ENCODE measurements around the gene NCAM2.
A peak's percentile ranks its signal among the peaks of the same experiment; 100 is the strongest.

NCAM2 gene

GRCh38 chr21:21084179-21084578 is 86.0 kb downstream of the NCAM2 start:
- no peak overlapping the region for H3K4me2 ChIP-seq (ENCODE audit: low read length)
- no peaks in the 10 kb centered on the region for H3K4me1 ChIP-seq (ENCODE audit: control insufficient read depth, low read depth, low read length)
- H3K23ac ChIP-seq (ENCODE audit: low read length), result no peak overlapping the region
- no peak overlapping the region for H4K8ac ChIP-seq (ENCODE audit: low read depth, low read length)
- no peaks in the 10 kb centered on the region for H3K79me1 ChIP-seq (ENCODE audit: low read length)
- no peak overlapping the region for H4K5ac ChIP-seq (ENCODE audit: low read length)
- H2BK120ac ChIP-seq (ENCODE audit: low read depth, low read length), result no peak overlapping the region
- no peak overlapping the region for H2BK5ac ChIP-seq (ENCODE audit: low read length)
- H3K79me2 ChIP-seq (ENCODE audit: control insufficient read depth, insufficient read depth, low read length), result no peaks in the 10 kb centered on the region
- no peak overlapping the region for H2AK5ac ChIP-seq (ENCODE audit: low read length)
- H3K56ac ChIP-seq (ENCODE audit: low read length), result no peak overlapping the region
- no peak overlapping the region for H3K4me3 ChIP-seq (ENCODE audit: low read length)
- H3K18ac ChIP-seq (ENCODE audit: low read length), result no peak overlapping the region
- H2BK15ac ChIP-seq (replicated peaks; ENCODE audit: low read depth), result no peak overlapping the region
- WGBS (ENCODE audit: extremely low coverage, insufficient coverage, low lambda C conversion rate), result no CpG with 5 or more reads among the region's 1 CpG
- no peaks in the 10 kb centered on the region for H3K27me3 ChIP-seq (ENCODE audit: insufficient read depth, low read length, poor library complexity)
- DNase-seq, result no peak
- H3K4ac ChIP-seq (ENCODE audit: low read depth, low read length), result no peak overlapping the region
- H3K27ac ChIP-seq (ENCODE audit: low read depth, low read length), result no peak overlapping the region
- H3K9ac ChIP-seq (ENCODE audit: low read length), result no peak overlapping the region
- H3K36me3 ChIP-seq (ENCODE audit: control insufficient read depth, insufficient read depth, low read length), result no peaks in the 10 kb centered on the region

- no peak overlapping the region for H3K27ac ChIP-seq (ENCODE audit: low read depth, low read length)
- H3K79me1 ChIP-seq (ENCODE audit: low read length), result no peaks in the 10 kb centered on the region
- H3K4ac ChIP-seq (ENCODE audit: low read depth, low read length), result no peak overlapping the region
- DNase-seq, result no peak
- no peak overlapping the region for H3K4me2 ChIP-seq (ENCODE audit: low read length)
- no peaks in the 10 kb centered on the region for H3K27me3 ChIP-seq (ENCODE audit: insufficient read depth, low read length, poor library complexity)
- no peaks in the 10 kb centered on the region for H3K4me1 ChIP-seq (ENCODE audit: control insufficient read depth, low read depth, low read length)
- no peak overlapping the region for H4K5ac ChIP-seq (ENCODE audit: low read length)
- H3K9ac ChIP-seq (ENCODE audit: low read length), result no peak overlapping the region
- H3K36me3 ChIP-seq (ENCODE audit: control insufficient read depth, insufficient read depth, low read length), result no peaks in the 10 kb centered on the region
- no peak overlapping the region for H2AK5ac ChIP-seq (ENCODE audit: low read length)
- no peaks in the 10 kb centered on the region for H3K79me2 ChIP-seq (ENCODE audit: control insufficient read depth, insufficient read depth, low read length)
- no peak overlapping the region for H2BK120ac ChIP-seq (ENCODE audit: low read depth, low read length)
- H3K23ac ChIP-seq (ENCODE audit: low read length), result no peak overlapping the region
- no peak overlapping the region for H4K8ac ChIP-seq (ENCODE audit: low read depth, low read length)
- no CpG with 5 or more reads among the region's 3 CpGs for WGBS (ENCODE audit: extremely low coverage, insufficient coverage, low lambda C conversion rate)
- H3K56ac ChIP-seq (ENCODE audit: low read length), result no peak overlapping the region
- H2BK5ac ChIP-seq (ENCODE audit: low read length), result no peak overlapping the region
- H3K4me3 ChIP-seq (ENCODE audit: low read length), result no peak overlapping the region
- H2BK15ac ChIP-seq (replicated peaks; ENCODE audit: low read depth), result no peak overlapping the region
- H3K18ac ChIP-seq (ENCODE audit: low read length), result no peak overlapping the region
Observed at GRCh38 chr21:21085206-21085605, 87.0 kb downstream of the NCAM2 start.

- Histone ChIP-seq H3K27ac (ENCODE audit: low read depth, low read length) (no peak overlapping the region), H3K56ac (ENCODE audit: low read length) (no peak overlapping the region), H2BK5ac (ENCODE audit: low read length) (no peak overlapping the region), H4K5ac (ENCODE audit: low read length) (no peak overlapping the region), H3K9ac (ENCODE audit: low read length) (no peak overlapping the region), H3K18ac (ENCODE audit: low read length) (no peak overlapping the region), H2BK15ac (replicated peaks; ENCODE audit: low read depth) (no peak overlapping the region), H3K79me1 (ENCODE audit: low read length) (no peaks in the 10 kb centered on the region), H4K8ac (ENCODE audit: low read depth, low read length) (no peak overlapping the region), H2AK5ac (ENCODE audit: low read length) (no peak overlapping the region), H3K4me3 (ENCODE audit: low read length) (no peak overlapping the region), H3K79me2 (ENCODE audit: control insufficient read depth, insufficient read depth, low read length) (no peaks in the 10 kb centered on the region), H3K4me1 (ENCODE audit: control insufficient read depth, low read depth, low read length) (no peaks in the 10 kb centered on the region), H3K36me3 (ENCODE audit: control insufficient read depth, insufficient read depth, low read length) (no peaks in the 10 kb centered on the region), H3K23ac (ENCODE audit: low read length) (no peak overlapping the region), H3K4me2 (ENCODE audit: low read length) (no peak overlapping the region), H2BK120ac (ENCODE audit: low read depth, low read length) (no peak overlapping the region), H3K27me3 (ENCODE audit: insufficient read depth, low read length, poor library complexity) (no peaks in the 10 kb centered on the region), H3K4ac (ENCODE audit: low read depth, low read length) (no peak overlapping the region)
- no CpG with 5 or more reads among the region's 5 CpGs for whole genome bisulfite sequencing (ENCODE audit: extremely low coverage, insufficient coverage, low lambda C conversion rate)
- DNase-seq, result no peak
Observed at GRCh38 chr21:21096956-21097355, 98.7 kb downstream of the NCAM2 start.

- Histone ChIP-seq H3K4me2 (ENCODE audit: low read length) (no peak overlapping the region), H2AK5ac (ENCODE audit: low read length) (no peak overlapping the region), H3K9ac (ENCODE audit: low read length) (no peak overlapping the region), H3K4me1 (ENCODE audit: control insufficient read depth, low read depth, low read length) (no peaks in the 10 kb centered on the region), H3K23ac (ENCODE audit: low read length) (no peak overlapping the region), H3K27ac (ENCODE audit: low read depth, low read length) (no peak overlapping the region), H3K56ac (ENCODE audit: low read length) (no peak overlapping the region), H3K4me3 (ENCODE audit: low read length) (no peak overlapping the region), H3K4ac (ENCODE audit: low read depth, low read length) (no peak overlapping the region), H3K79me1 (ENCODE audit: low read length) (no peaks in the 10 kb centered on the region), H2BK120ac (ENCODE audit: low read depth, low read length) (no peak overlapping the region), H4K5ac (ENCODE audit: low read length) (no peak overlapping the region), H4K8ac (ENCODE audit: low read depth, low read length) (no peak overlapping the region), H2BK5ac (ENCODE audit: low read length) (no peak overlapping the region), H3K79me2 (ENCODE audit: control insufficient read depth, insufficient read depth, low read length) (no peaks in the 10 kb centered on the region), H3K27me3 (ENCODE audit: insufficient read depth, low read length, poor library complexity) (no peaks in the 10 kb centered on the region), H3K36me3 (ENCODE audit: control insufficient read depth, insufficient read depth, low read length) (no peaks in the 10 kb centered on the region), H3K18ac (ENCODE audit: low read length) (no peak overlapping the region), H2BK15ac (replicated peaks; ENCODE audit: low read depth) (no peak overlapping the region)
- DNase-seq, result no peak
- WGBS (ENCODE audit: extremely low coverage, insufficient coverage, low lambda C conversion rate), result no CpG with 5 or more reads among the region's 1 CpG
Observed at GRCh38 chr21:21097466-21097865, 99.3 kb downstream of the NCAM2 start.

DNA sequence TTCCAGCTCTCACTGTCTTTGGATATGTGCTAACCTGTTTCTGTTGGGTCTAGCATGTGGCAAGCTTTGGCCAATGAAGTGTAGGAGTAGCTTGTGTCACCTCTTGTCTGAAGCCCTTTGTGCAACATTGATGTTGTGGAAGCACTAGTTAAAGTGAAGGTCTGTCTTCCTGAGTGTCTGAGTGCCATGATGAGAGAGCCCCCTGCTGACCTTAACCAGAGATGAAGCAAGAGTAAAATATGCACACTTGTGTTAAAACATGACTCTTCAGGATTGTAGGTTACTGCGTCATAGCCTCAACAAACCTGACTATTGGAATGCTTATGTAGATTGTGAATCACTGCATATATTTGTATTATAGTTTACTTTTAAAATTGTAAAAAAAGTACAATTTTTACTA is 103.7 kb downstream of the NCAM2 start:
- H3K79me2 ChIP-seq (ENCODE audit: control insufficient read depth, insufficient read depth, low read length), result no peaks in the 10 kb centered on the region
- no peak overlapping the region for H3K4ac ChIP-seq (ENCODE audit: low read depth, low read length)
- H3K56ac ChIP-seq (ENCODE audit: low read length), result no peak overlapping the region
- H4K8ac ChIP-seq (ENCODE audit: low read depth, low read length), result no peak overlapping the region
- H3K9ac ChIP-seq (ENCODE audit: low read length), result no peak overlapping the region
- no peak overlapping the region for H3K23ac ChIP-seq (ENCODE audit: low read length)
- H3K4me1 ChIP-seq (ENCODE audit: control insufficient read depth, low read depth, low read length), result no peaks in the 10 kb centered on the region
- H3K27me3 ChIP-seq (ENCODE audit: insufficient read depth, low read length, poor library complexity), result no peaks in the 10 kb centered on the region
- no peaks in the 10 kb centered on the region for H3K79me1 ChIP-seq (ENCODE audit: low read length)
- H3K27ac ChIP-seq (ENCODE audit: low read depth, low read length), result no peak overlapping the region
- no peaks in the 10 kb centered on the region for H3K36me3 ChIP-seq (ENCODE audit: control insufficient read depth, insufficient read depth, low read length)
- H4K5ac ChIP-seq (ENCODE audit: low read length), result no peak overlapping the region
- no peak overlapping the region for H3K4me3 ChIP-seq (ENCODE audit: low read length)
- no CpG with 5 or more reads among the region's 1 CpG for WGBS (ENCODE audit: extremely low coverage, insufficient coverage, low lambda C conversion rate)
- H2BK5ac ChIP-seq (ENCODE audit: low read length), result no peak overlapping the region
- H3K4me2 ChIP-seq (ENCODE audit: low read length), result no peak overlapping the region
- H2BK15ac ChIP-seq (replicated peaks; ENCODE audit: low read depth), result no peak overlapping the region
- H2BK120ac ChIP-seq (ENCODE audit: low read depth, low read length), result no peak overlapping the region
- peak; percentile 79 for DNase-seq
- H3K18ac ChIP-seq (ENCODE audit: low read length), result no peak overlapping the region
- no peak overlapping the region for H2AK5ac ChIP-seq (ENCODE audit: low read length)

- H3K4ac ChIP-seq (ENCODE audit: low read depth, low read length), result no peak overlapping the region
- no peak overlapping the region for H3K23ac ChIP-seq (ENCODE audit: low read length)
- no peak overlapping the region for H3K18ac ChIP-seq (ENCODE audit: low read length)
- no peak overlapping the region for H2BK120ac ChIP-seq (ENCODE audit: low read depth, low read length)
- H4K8ac ChIP-seq (ENCODE audit: low read depth, low read length), result no peak overlapping the region
- no peaks in the 10 kb centered on the region for H3K79me2 ChIP-seq (ENCODE audit: control insufficient read depth, insufficient read depth, low read length)
- H2AK5ac ChIP-seq (ENCODE audit: low read length), result no peak overlapping the region
- H2BK5ac ChIP-seq (ENCODE audit: low read length), result no peak overlapping the region
- no peak overlapping the region for H3K56ac ChIP-seq (ENCODE audit: low read length)
- WGBS (ENCODE audit: extremely low coverage, insufficient coverage, low lambda C conversion rate), result no CpG with 5 or more reads among the region's 2 CpGs
- no peaks in the 10 kb centered on the region for H3K79me1 ChIP-seq (ENCODE audit: low read length)
- no peak overlapping the region for H3K9ac ChIP-seq (ENCODE audit: low read length)
- H3K4me2 ChIP-seq (ENCODE audit: low read length), result no peak overlapping the region
- no peak overlapping the region for H2BK15ac ChIP-seq (replicated peaks; ENCODE audit: low read depth)
- no peaks in the 10 kb centered on the region for H3K27me3 ChIP-seq (ENCODE audit: insufficient read depth, low read length, poor library complexity)
- H3K4me1 ChIP-seq (ENCODE audit: control insufficient read depth, low read depth, low read length), result no peaks in the 10 kb centered on the region
- H4K5ac ChIP-seq (ENCODE audit: low read length), result no peak overlapping the region
- H3K36me3 ChIP-seq (ENCODE audit: control insufficient read depth, insufficient read depth, low read length), result no peaks in the 10 kb centered on the region
- no peak overlapping the region for H3K27ac ChIP-seq (ENCODE audit: low read depth, low read length)
- DNase-seq, result no peak
- H3K4me3 ChIP-seq (ENCODE audit: low read length), result no peak overlapping the region
Observed at GRCh38 chr21:21102896-21103295, 104.7 kb downstream of the NCAM2 start.
